Stimulated activated memory B cell treated with anti-CD40 and anti-IgM and Interleukin-4, amounts not matched to agents 10 μg/mL and 1 μg/mL and 100 μg/mL, for 72 hours (primary cell): ENCODE measurements around the gene SLBP.

ENCODE experiments used
- ATAC-seq: fragments of 150-1000 bp; cut with Tn5 transposase; 2 replicates; pipeline ENCODE4 v1.10.0; 2021
- H3K27ac Mint-ChIP-seq: one replicate; pipeline ENCODE4 v1.8.0; 2022; ENCODE audit warnings: mild to moderate bottlenecking, mixed read lengths
- H3K27me3 Mint-ChIP-seq: one replicate; pipeline ENCODE4 v1.8.0; 2022; ENCODE audit warnings: mixed read lengths
- H3K36me3 Mint-ChIP-seq: one replicate; pipeline ENCODE4 v1.8.0; 2022; ENCODE audit warnings: mixed read lengths
- H3K4me1 Mint-ChIP-seq: one replicate; pipeline ENCODE4 v1.8.0; 2022; ENCODE audit warnings: mixed read lengths
- H3K4me3 Mint-ChIP-seq: one replicate; pipeline ENCODE4 v1.8.0; 2022; ENCODE audit warnings: mild to moderate bottlenecking, moderate library complexity, mixed read lengths
- H3K9me3 Mint-ChIP-seq: one replicate; pipeline ENCODE4 v1.8.0; 2022; ENCODE audit warnings: mixed read lengths

The SLBP gene

DNA sequence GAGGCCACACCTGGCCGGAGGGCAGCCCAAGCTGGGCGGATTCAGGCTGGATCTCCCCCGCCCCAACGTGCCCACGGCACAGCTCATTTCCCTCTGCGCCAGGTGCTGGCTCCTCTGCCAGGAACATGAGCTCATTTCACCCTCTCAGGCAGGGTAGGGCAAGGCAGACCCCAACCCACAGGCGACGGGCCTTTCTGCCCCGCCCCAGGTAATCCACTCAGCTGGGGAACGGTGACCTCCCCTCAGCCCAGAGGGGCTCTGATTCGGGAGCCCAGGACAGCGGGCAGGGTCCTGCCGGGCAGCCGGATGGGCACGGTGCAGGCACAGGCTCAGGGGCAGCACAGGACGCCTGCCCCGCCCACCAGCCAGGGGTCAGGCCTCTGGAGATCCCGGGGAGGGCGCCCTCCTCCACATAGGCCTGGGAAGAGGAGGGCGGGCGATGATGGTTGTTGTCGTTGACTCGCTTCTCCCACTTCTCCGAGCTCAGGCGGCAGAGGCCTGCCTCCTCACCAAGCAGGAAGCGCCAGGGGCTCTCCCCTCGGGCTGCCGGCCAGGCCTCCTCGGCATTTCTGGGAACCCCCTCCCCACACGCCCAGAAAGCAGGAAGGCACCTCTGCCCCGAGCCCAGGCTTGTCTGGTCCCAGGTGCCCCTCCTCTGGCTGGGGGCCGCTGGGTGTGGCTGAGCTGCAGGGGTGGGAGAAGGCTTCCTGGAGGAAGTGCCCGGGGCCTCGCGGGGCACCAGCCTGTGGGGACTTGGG lies 40.3 kb upstream of the SLBP start:
- Mint-ChIP-seq H3K9me3 (no peaks in the 10 kb centered on the region), H3K27me3 (peaks cover 19% of the 10 kb centered on the region), H3K27ac (no peak overlapping the region), H3K4me1 (peaks cover 7% of the 10 kb centered on the region), H3K4me3 (no peak overlapping the region), H3K36me3 (no peaks in the 10 kb centered on the region)
- ATAC-seq = no peak

DNA sequence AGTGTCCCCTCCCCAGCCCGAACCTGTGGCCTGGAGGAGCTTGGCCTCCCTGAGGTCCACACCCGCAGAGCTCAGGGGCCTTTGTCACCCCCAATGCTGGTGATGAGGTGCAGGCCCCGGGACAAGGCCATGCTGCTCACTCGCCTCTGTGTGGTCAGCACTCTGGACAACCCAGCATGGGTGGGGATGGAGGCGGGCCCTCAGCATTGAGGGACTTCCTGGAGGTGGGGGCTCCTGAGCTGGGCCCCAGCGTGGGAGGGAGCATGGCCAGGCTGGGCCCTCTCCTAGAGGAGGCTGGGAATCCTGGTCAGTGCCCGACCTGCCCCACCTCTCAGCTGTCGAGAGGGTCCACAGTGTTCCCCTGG lies 39.8 kb upstream of the SLBP start:
- no peaks in the 10 kb centered on the region for H3K36me3 Mint-ChIP-seq
- H3K9me3 Mint-ChIP-seq = no peaks in the 10 kb centered on the region
- H3K27me3 Mint-ChIP-seq = peaks cover 16% of the 10 kb centered on the region
- no peak for ATAC-seq
- H3K4me3 Mint-ChIP-seq = no peak overlapping the region
- H3K27ac Mint-ChIP-seq = no peak overlapping the region
- H3K4me1 Mint-ChIP-seq = peaks cover 7% of the 10 kb centered on the region

DNA sequence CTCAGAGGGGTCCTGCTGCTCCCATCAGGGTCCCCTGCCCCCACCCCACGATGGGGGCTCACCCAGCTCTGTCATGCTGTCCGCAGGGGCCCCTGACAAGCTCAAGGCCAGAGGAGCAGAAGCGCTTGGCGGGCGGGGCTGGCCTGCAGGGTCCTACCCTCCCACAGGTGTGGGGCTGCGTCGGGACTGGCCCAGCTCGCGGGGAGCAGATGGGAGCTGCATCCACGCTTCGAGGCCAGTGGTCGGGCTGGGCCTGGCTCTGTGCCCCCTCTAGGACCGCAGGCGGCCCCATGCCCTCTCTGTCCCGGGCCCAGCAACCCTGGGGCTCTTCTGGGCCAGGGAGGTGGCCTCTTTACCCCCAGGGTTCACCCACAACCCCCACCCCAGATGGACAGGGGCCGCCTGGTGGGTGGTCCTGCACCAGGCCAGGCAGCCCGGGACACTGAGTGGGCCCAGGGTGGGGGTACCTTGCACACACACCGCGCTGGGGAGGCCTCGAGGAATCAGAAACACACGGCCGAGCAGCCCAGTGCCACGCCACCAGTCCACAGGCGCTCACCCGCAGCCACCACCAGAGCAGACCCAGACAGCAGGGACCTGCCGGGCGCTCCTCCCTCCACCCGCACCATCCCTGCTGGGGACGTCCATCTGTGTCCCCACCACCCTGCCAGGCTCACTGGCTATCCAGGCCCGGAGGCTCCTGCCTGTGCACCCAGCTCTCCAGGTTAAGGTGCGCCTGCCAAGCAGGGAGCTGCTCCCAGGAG lies 39.2 kb upstream of the SLBP start:
- H3K4me1 Mint-ChIP-seq = peaks cover 7% of the 10 kb centered on the region

DNA sequence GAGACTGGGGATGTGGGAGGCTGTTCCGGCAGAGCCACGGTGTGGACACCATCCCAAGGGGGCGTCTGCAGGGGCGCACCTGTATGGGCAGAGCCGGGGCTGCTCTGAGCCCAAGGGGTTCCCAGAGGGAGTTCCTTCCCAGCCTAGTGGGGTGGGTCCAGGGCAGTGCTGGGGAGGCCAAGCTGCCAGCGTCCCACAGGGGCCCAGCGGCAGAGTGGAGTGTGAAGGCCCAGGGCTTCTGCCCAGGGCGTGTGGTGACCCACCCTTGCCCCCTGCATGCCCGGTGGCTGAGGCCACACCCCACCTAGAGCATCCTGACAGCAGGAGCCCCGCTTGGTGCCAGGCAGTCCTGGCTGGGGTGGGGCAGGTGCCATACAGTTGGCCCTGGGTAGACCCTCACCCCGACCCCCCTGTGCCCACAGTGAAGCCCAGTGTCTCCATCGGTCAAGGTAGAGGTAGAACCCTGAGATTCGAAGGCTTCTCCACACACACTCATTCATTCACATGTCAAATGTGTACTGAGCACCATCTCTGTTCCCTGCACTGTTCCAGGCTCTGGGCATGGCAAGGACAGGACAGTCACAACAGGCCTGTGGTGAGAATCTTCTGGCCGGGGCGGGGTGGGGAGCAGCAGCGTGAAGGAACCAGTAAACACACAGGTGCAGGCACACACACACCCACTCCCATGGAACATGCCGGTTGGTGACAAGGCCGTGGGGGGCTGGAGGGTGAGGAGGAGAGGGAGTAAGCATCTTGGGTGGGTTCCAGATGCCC lies 38.4 kb upstream of the SLBP start:
- H3K9me3 Mint-ChIP-seq = no peaks in the 10 kb centered on the region
- no peak overlapping the region for H3K27ac Mint-ChIP-seq
- H3K4me3 Mint-ChIP-seq = no peak overlapping the region
- H3K27me3 Mint-ChIP-seq = peaks cover 16% of the 10 kb centered on the region
- ATAC-seq = no peak
- H3K36me3 Mint-ChIP-seq = no peaks in the 10 kb centered on the region
- H3K4me1 Mint-ChIP-seq = peaks cover 7% of the 10 kb centered on the region

More for the DNA sequence above, 39.2 kb upstream of the SLBP start:
- Mint-ChIP-seq H3K27me3 (peaks cover 16% of the 10 kb centered on the region), H3K36me3 (no peaks in the 10 kb centered on the region), H3K9me3 (no peaks in the 10 kb centered on the region), H3K4me3 (no peak overlapping the region), H3K27ac (no peak overlapping the region)
- ATAC-seq = no peak

DNA sequence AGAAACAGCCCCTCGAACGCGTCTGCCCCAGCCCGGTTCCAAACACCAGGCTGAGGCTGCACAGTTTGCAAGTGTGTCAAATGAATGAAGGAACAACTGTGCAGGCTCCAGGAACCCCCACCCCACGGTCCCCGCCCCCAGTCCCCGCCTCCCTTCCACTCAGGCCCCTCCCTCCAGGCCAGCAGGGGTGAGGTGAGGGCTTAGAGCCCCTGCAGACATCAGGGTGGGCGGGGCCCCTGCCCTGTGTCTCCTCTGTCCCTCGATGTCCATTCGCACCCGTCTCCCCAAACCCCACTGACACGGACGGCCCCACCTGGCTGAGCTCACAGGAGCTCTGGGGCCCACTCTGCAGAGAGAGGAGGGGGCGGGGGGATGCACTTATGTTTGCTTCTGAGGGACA lies 37.7 kb upstream of the SLBP start:
- Mint-ChIP-seq H3K9me3 (no peaks in the 10 kb centered on the region), H3K36me3 (peaks cover 4% of the 10 kb centered on the region), H3K27ac (no peak overlapping the region), H3K27me3 (peaks cover 16% of the 10 kb centered on the region), H3K4me3 (no peak overlapping the region), H3K4me1 (peaks cover 7% of the 10 kb centered on the region)
- no peak for ATAC-seq

DNA sequence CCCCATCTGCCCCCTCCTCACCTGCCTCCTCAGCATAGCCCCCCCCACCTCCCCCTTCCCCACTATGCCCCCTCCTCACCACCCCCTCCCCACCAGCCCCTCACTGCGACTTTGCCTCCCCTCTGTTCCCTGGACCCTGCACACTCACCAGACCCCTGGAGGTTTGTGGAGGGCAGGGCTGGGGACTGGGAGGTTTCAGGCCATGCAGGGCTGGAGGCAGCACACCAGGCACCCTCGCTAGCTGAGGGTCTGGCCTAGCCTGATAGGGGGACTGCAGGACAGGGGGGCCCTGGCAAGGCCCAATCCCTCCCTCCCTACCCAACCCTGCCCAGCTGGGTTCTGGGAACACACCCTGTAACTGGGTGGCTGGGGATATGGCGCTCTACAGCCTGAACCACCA lies 37.3 kb upstream of the SLBP start:
- peaks cover 16% of the 10 kb centered on the region for H3K27me3 Mint-ChIP-seq
- ATAC-seq = no peak
- H3K27ac Mint-ChIP-seq = no peak overlapping the region
- no peak overlapping the region for H3K4me3 Mint-ChIP-seq
- H3K9me3 Mint-ChIP-seq = no peaks in the 10 kb centered on the region
- H3K36me3 Mint-ChIP-seq = peaks cover 8% of the 10 kb centered on the region
- peaks cover 3% of the 10 kb centered on the region for H3K4me1 Mint-ChIP-seq

DNA sequence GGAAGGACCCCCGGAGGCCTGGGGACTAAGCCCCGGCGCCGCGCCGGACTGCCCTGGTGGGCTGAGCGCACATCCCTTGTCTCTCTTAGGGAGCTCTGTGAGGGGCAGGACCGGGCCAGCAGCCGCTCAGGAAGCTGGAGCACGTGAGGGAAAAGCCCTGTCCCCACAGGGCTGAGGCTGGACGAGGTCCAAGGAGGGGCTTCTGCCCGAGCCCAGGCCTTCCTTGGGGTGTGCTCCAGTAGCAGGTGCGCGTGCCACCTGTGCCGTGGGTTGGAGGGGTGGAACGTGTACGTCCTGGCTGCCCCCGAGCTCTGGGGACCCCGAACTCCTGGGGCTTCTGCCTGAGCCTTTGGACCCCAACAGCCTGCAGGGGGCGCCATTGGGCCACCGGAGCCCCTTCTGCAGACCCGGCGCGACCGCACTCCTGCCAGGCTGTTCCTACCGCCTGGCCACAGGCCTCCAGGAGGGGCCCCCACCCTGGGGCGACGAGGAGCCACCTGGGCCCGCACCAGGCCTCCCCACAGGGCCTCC lies 36.4 kb upstream of the SLBP start:
- Mint-ChIP-seq H3K36me3 (peaks cover 17% of the 10 kb centered on the region), H3K27ac (no peak overlapping the region), H3K9me3 (no peaks in the 10 kb centered on the region), H3K27me3 (peaks cover 16% of the 10 kb centered on the region), H3K4me3 (no peak overlapping the region), H3K4me1 (no peaks in the 10 kb centered on the region)
- peak; percentile 48 for ATAC-seq

DNA sequence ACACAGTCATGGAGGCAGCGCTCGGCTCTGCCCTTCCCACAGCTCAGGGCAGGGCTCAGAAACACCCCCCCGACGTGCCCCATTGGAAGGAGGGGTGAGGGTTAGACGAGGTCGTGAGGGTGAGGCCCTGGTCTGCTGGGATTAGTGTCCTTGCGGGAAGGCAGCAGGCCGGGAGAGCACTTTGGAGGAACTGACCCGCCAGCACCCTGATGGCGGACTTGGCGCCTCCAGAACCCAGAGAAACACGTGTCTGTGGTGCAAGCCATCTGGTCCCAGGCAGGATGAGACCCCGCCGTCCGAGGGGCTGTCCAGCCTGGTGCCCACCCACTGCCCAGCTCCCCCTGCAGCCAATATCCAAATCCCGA lies 35.5 kb upstream of the SLBP start:
- H3K27ac Mint-ChIP-seq = no peak overlapping the region
- no peaks in the 10 kb centered on the region for H3K9me3 Mint-ChIP-seq
- no peak overlapping the region for H3K4me3 Mint-ChIP-seq
- H3K27me3 Mint-ChIP-seq = peaks cover 16% of the 10 kb centered on the region
- peaks cover 21% of the 10 kb centered on the region for H3K36me3 Mint-ChIP-seq
- no peaks in the 10 kb centered on the region for H3K4me1 Mint-ChIP-seq
- ATAC-seq = no peak

DNA sequence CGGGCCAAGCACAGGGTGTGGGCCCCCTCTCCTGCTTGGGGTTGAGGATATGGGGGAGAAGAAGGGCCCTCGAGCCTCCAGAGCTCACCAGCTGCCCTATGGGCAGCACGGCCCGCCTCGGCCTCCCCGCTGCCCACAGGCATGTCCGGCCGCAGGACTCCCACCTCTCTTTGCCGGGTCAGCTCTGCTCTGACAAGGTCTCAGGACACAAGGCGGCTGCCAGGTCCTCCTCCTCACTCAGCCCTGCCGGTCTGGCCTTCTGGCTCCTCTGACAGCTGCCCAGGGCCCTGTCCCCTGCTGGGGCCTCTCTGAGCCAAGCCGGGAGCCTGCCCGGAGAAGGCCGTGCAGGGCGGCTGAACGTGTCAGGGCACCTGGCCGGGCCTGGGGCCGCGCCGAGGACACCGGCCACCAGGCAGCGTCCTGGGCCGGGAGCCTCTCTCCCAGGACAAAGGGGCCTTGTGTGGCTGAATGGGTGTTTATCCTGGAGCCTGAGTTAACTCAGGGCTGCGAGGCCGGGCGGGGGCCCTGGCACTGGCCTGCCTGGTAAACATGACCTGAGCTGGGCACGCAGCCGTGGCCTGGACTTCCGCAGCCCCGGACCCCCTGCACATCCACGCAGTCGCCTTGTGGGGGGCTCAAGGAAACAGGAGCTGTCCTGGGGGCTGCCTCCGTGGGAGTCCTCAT lies 34.9 kb upstream of the SLBP start:
- Mint-ChIP-seq H3K27me3 (peaks cover 16% of the 10 kb centered on the region), H3K27ac (no peak overlapping the region), H3K9me3 (no peaks in the 10 kb centered on the region), H3K36me3 (peaks cover 21% of the 10 kb centered on the region), H3K4me3 (no peak overlapping the region), H3K4me1 (no peaks in the 10 kb centered on the region)
- no peak for ATAC-seq

DNA sequence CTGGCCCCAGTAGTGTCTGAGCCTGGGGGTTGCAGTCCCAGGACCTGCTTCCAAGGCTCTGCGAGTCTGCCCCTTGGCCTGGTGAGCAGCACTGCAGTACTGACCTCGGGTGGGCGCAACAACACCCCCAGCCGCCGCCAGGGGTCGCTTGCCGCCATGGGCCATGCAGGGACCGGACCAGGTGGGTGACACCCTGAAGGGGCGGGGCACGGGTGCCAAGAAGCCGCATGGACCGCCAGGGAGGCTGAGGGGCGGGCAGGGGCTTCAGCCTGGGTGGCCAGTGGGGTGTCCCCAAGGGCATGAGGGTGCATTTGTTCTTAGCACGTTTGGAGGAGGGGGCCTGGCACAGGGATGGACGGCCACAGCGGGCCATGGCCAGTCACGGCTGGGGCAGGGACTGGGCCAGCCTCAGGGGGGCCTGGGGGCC lies 34.2 kb upstream of the SLBP start:
- no peak overlapping the region for H3K27ac Mint-ChIP-seq

DNA sequence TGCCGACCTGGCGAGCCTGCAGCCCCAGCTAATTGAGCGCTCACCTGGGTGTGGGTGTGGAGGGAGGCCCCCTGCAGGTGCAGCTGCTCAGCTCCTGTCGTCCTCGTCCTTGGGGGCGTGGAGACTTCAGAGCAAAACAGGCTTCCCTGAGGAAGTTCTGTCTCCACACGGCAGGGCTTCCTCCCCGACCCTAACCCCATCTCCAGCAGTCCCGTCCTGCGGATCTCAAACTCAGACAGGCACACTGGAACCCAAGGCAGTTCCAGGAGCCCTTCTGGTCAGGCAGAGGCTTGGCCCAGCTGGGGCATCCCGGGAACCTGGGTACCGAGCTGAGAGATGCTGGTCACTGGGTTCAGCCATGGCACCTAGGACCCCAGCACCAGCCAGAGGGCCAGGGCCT lies 33.6 kb upstream of the SLBP start:
- Mint-ChIP-seq H3K27me3 (peaks cover 11% of the 10 kb centered on the region), H3K27ac (no peak overlapping the region), H3K4me3 (no peak overlapping the region), H3K4me1 (no peaks in the 10 kb centered on the region), H3K36me3 (peaks cover 26% of the 10 kb centered on the region), H3K9me3 (no peaks in the 10 kb centered on the region)
- ATAC-seq = no peak

More for the DNA sequence above, 34.2 kb upstream of the SLBP start:
- Mint-ChIP-seq H3K4me3 (no peak overlapping the region), H3K4me1 (no peaks in the 10 kb centered on the region), H3K36me3 (peaks cover 21% of the 10 kb centered on the region), H3K9me3 (no peaks in the 10 kb centered on the region), H3K27me3 (peaks cover 16% of the 10 kb centered on the region)
- peak; percentile 78 for ATAC-seq

DNA sequence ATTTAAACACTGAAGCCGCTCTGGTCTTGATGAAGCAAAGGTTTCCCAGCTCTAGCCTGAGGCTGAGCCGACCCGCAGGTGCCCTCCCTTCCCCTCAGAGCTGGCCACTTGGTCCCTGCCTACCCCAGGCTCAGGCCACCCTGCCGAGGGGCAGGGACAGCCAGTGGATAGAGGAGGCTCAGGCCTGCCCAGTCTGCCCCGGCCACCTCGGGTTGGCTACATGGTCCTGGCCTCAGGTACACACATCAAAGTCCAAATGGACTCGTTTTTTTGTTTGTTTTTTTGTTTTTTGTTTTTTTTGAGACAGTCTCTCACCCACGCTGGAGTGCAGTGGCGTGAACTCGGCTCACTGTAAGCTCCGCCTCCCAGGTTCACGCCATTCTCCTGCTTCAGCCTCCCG lies 33.0 kb upstream of the SLBP start:
- Mint-ChIP-seq H3K4me3 (no peak overlapping the region), H3K27ac (no peak overlapping the region), H3K9me3 (no peaks in the 10 kb centered on the region), H3K27me3 (peaks cover 6% of the 10 kb centered on the region), H3K4me1 (no peaks in the 10 kb centered on the region), H3K36me3 (peaks cover 30% of the 10 kb centered on the region)
- no peak for ATAC-seq

DNA sequence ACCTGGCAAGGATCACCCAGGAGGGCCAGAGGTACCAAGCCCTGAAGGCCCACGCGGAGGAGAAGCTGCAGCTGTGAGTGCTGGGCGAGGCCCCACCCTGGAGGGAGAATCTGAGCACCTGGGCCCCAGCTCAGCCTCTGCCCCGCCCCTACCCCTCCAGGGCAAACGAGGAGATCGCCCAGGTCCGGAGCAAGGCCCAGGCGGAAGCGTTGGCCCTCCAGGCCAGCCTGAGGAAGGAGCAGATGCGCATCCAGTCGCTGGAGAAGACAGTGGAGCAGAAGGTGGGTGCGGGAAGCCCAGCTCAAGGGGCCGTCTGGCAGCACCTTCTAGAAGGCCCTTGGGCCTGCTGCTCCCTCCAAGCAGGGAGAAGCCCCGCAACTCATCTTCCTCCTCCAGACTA lies 32.4 kb upstream of the SLBP start:
- Mint-ChIP-seq H3K4me1 (no peaks in the 10 kb centered on the region), H3K36me3 (peaks cover 36% of the 10 kb centered on the region), H3K4me3 (no peak overlapping the region), H3K27ac (no peak overlapping the region), H3K27me3 (no peaks in the 10 kb centered on the region), H3K9me3 (no peaks in the 10 kb centered on the region)
- ATAC-seq = no peak

DNA sequence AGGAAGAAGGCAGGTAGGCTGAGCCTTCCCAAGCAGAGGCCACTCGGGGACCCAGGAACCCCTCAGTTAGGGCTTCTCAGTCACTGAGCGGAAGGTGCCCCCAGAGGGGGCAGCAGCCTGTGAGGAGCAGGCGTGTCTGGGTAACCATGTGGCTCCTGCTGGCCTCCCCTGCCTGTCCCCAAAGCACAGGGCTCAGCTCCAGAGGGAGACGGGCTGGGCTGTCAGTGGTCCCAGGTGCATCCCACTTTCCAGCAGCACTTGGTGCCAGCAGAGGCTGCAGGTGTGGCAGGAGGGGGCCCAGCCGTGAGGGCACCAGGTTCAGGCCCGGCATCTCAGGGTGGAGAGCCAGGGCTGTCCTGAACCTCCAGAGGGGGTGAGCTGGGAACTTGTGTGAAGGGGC lies 31.9 kb upstream of the SLBP start:
- no peaks in the 10 kb centered on the region for H3K9me3 Mint-ChIP-seq
- H3K36me3 Mint-ChIP-seq = peaks cover 41% of the 10 kb centered on the region
- H3K27me3 Mint-ChIP-seq = no peaks in the 10 kb centered on the region
- no peak for ATAC-seq
- no peak overlapping the region for H3K27ac Mint-ChIP-seq
- H3K4me1 Mint-ChIP-seq = no peaks in the 10 kb centered on the region
- H3K4me3 Mint-ChIP-seq = no peak overlapping the region

DNA sequence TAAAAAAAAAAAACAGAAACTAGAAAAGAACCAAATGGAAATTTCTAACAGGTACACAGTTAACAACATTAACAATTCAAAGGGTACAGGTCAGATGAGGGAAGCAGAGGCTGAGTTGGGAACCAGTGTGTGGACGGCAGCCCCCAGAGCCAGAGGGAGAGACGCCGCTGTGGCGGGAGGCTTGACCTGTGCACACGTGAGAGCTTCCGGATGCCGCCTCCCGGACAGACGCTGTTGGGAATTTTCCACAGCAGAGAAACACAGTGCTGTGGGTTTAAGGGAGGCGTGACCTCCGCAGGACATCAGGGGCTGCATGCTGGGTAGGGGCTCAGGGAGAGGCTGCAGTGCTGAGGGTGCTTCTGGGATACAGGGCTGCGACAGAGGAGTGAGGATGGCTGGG lies 31.4 kb upstream of the SLBP start:
- H3K36me3 Mint-ChIP-seq = peaks cover 46% of the 10 kb centered on the region
- no peaks in the 10 kb centered on the region for H3K27me3 Mint-ChIP-seq
- peaks cover 3% of the 10 kb centered on the region for H3K9me3 Mint-ChIP-seq
- no peak overlapping the region for H3K4me3 Mint-ChIP-seq
- no peak for ATAC-seq
- H3K4me1 Mint-ChIP-seq = no peaks in the 10 kb centered on the region
- no peak overlapping the region for H3K27ac Mint-ChIP-seq
